ENCODE measurements around the gene COL13A1.

The COL13A1 gene

DNA sequence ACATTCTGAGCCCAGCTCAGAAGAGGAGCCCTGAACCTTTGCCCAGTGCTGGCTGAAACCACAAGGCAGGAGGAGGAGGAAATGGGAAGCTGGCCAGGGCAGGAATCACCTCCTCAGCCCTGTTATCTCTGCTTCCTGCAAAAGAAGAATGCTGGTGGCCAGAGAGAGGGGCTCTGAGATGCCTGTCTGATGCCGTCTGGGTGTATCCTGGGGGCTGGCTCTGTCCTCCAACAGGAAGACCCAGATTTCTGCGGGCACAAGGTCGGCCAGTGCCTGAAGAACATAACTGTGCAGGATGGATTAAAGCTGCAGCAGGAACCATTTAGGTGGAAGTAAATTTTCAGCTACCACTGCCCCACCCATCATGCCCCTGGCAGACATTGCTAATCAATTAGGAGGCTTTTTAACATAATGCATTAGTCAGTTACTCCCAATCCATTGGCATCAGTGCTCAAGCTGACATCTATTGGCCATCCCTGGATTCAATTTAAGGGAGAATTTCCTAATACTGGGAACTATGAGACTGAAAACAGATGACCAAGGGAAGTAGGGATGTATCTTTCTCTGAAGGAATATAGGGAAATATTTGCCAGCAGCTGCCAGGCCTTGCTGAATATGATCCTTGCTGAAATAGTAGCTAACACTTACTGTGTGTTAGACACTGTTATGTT is 67.7 kb downstream of the COL13A1 start:
- DNase-seq: no peak

DNA sequence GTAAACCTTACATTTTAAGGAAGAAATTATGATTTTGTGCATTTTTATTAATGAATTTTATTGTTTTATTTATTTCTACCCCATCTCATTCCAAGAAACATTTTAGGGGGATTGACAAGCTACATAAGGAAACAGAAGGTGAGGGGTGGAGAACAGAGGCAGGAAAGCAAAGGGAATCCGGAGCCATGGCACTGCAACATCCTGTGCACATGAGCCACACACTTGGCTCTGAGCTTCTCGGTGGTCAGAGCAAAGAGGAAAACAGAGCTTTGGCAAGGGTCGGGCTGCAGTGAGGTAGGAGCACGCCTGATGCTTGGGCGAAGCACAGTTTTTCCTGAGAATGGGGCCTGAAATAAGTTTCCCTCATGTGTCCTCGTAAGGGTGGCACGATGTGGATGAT is 68.9 kb downstream of the COL13A1 start:
- no peak for DNase-seq

DNA sequence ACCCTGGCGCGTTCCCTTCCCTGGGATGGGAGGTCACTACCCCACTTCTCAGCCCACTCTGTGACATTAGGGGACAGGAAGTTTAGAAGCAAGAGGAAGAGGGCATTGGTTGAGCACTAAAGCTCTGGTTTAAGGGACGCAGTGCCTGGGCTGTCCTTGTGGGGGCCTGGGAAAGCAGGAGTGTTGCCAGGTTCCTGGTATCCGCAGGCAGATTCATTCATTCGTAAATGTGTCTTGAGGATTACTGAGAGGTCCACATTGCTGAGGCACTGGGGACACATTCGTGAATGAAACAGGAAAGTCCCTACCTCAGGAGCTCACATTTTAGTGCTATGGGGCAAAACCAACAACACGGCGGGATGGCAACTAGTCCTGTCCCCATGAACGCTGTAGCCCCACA is 69.4 kb downstream of the COL13A1 start:
- DNase-seq: no peak

DNA sequence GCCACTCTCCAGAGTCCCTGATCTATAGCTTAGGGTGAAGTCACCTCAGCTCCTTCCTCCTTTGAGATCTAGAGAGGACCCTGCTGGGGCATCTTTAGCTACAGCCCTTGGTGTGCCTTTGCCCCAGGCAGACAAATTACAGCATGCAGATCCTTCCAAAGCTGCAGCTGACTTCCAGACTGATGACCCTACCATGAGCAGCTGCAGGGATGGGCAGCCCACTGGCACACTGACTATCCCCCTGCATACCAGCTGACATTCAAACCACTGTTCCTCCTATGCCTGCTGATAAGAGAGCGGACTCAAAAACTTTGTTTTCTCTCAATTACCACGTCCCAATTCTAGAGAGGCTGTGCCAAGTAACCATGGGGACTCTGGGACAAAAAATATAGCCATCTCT is 70.6 kb downstream of the COL13A1 start:
- DNase-seq: no peak

DNA sequence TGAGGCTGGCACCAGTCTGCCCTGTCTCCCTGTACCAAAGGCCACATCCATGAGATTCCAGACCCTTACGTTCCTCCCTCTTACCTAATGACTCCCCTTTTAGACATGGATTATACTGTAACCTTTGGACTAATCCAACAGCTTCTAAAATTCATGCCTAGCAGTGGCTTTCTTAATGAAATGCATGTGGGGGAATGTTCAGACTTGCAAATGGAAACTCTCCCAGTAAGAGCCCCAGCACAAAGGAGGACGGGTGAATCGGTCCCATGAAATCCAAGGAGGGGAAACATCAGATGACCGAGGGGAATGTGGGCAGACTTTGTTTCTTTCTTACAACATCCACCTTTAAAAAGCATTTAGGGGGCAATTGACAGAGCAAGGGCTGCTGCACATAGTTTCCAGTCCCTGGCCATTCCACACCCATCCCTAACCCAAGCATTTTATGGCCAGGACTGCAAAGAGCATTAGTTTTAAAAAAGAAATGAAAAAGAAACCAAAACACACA is 71.5 kb downstream of the COL13A1 start:
- no peak for DNase-seq

DNA sequence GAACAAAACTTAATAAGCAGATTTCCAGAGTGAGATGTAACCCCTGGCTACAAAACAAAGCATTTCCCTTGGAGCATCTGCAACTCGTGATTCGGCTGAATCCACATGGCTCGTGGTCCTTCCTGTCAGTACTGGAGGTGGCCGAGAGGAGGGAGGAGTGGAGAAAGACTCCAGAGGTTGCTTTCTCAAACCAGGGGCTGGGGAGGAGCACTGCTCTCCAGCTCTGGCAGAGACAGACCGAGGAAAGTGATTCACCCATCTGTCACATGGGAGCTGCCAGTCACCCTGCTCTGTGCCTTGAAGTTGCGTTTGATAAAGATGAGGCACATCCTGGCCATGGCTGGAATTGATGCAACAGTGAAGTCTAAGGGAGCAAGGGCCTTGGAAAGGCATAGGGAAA is 72.7 kb downstream of the COL13A1 start:
- no peak for DNase-seq

DNA sequence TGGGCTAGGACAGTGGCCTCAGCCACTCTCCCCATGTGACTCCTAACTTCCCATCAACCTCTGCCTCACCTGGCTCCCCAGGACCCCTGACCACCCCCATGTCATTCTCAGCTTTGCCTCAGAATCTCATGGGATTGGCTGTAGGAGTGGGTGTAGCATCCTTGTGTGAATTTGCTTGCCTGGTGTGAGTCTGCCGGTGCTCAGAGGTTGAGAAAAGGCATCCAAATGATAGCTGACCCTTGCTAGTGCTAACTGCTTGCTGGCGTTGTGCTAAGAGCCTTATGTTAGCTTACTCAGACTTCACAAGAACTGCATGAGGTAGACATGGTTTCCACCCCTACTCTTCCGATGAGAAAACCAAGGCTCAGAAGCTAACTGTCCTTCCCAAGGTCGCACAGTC is 74.2 kb downstream of the COL13A1 start:
- no peak for DNase-seq

DNA sequence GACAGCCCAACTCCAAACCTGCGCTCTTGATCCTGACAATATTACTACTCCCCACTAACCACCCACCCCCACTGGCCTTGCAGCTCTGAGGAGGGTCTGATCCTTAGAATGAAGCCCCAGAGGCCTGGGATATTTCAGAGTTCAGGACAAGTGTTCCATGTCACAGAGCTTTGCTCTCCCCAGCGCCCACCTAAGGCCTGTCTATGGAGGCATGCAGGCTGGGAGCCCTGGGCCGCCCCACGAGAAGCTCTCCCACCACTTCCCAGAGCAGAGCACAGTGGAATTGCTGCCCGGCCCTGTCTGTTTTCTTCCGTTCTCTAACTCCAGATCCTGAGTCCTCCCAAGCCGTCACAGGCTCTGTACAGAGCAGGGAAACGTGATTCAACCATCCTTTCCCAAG is 74.6 kb downstream of the COL13A1 start:
- no peak for DNase-seq

DNA sequence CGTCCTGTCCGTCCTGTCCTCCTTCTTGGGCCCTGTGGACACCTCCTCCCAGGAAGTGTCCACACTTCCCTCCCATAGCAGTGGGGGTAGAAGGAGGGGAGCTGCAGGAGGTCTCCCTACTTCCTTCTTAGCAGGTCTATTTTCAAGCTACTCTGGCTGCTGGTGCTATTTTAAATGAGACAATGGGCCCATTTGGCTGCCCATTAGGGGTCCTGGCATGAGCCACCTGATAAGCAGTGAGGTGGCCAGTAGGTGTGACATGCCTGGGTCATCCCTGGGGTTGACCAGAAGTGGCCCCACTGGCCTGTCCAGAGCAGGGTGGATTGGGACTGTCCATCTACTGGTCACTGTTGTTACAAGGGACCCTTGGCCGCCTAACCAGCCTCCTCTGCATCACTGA is 75.2 kb downstream of the COL13A1 start:
- no peak for DNase-seq

DNA sequence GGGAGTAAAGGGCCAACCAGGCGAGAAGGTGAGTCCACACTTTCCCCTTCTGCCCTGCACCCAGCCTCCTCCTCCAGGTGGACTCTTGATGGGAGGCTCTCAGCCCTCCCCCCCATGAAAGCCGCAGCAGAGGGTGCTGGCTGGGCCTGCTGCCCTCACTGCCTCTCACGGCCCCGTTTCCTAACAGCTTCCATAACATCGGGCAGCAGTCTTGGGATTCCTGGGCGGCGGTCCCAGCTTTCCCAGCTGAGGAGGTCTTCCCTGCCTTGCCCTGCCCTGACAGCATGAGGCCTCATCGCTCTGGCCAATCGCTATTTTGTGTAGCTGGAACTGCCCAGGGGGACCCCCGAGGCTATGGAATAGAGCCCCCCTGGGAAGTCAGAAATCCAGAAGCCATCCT is 76.3 kb downstream of the COL13A1 start:
- no peak for DNase-seq

DNA sequence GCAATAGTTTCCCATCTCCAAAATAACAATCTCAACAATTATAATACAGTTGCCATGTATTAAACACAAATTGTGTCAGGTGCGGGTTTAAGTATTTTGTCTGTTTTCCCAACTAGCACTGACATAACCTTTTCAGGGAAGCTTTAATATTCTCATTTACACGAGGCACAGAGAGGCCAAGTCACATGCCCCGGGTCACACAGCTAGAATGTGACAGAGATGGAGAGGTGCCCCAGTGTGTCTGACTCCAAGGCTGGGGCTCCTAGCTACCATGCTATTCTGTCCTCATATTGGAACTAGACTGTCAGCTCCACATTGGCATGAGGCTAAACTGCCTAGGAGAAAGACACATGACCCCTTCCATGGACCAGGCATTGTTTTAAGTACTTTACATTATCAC is 77.2 kb downstream of the COL13A1 start:
- no peak for DNase-seq

DNA sequence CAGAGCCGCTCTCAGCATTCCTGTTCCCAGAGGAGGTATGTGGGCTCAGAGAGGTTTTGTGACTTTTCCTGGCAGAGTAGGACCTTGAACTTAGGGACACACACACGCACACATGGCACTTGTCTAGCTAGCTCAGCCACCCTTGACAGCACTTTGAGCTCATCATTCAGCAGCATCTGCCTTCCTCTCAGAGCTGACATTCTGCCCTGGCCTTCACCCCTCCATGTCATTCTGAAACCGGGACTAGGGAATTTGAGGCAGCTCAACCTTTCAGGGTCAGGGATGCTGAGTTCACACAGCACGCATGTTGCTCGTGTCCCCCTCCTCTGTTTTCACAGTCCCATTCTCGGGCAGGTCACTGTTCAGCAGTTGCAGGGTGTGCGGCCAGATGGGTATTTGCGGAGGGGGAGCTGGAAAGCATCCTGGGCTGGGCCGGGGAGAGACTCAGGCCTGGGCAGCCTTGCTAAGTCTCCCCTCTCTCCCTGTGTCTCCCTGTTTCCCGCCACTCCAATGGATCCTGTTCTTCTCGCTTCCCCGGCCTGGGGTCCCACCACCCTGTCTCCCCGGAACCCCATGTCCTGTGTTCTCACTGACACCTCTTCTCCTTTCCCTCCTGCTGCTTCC is 78.0 kb downstream of the COL13A1 start:
- no peak for DNase-seq

DNA sequence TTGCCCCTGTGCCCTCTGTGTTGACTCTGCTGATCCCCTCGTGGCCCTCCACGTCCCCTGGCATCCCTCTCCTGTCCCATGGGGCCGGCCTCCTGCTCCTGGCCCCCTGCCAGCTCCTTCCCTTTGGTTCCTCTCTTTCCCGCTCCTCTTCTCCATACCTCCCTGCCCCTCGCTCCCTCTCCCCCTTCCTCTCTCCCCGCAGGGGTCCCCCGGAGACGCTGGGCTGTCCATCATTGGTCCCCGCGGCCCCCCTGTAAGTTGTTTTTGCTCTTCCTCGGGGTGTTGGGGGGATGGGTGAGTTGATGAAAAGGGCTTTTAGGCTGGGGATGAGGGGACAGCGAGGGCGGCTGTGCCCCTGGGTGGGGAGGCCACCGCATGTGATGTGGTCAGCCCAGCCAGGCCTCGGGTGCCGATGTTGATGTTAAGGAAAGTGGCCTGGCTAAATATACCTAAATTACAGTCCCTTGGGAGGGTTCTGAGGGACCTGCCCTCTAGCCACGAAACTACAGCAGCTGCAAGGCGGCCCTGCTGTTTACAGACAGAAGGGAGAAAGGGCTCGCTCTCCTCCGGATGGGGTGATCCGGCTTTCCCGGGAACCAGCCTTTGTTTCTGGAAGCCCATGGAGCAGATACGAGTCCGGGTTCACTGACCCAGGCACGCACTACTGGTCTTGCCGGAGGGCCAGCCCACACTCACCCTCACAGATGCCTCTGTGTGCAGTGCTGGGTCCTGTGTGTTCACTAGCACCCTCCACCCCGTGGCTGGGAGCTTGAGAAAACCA is 78.8 kb downstream of the COL13A1 start:
- no peak for DNase-seq

DNA sequence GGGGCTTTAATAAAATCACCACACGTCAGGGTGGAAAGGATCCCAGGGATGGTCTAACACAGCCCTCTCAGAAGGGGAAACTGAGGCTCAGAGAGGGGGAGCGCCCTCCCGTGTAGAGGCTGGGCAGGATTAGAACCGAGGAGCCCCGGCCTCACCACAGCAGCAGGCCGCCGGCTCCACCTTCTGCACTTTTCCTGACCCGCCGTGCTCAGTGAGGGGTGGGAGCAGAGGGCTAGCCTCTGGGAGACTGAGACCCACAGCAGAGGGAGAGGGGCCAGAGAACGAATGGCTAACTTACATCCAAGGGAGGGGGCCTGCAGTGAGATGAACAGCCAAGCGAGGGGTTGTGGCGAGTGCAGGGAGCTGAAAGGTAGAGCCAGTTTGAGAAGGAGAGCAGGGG is 79.5 kb downstream of the COL13A1 start:
- no peak for DNase-seq

DNA sequence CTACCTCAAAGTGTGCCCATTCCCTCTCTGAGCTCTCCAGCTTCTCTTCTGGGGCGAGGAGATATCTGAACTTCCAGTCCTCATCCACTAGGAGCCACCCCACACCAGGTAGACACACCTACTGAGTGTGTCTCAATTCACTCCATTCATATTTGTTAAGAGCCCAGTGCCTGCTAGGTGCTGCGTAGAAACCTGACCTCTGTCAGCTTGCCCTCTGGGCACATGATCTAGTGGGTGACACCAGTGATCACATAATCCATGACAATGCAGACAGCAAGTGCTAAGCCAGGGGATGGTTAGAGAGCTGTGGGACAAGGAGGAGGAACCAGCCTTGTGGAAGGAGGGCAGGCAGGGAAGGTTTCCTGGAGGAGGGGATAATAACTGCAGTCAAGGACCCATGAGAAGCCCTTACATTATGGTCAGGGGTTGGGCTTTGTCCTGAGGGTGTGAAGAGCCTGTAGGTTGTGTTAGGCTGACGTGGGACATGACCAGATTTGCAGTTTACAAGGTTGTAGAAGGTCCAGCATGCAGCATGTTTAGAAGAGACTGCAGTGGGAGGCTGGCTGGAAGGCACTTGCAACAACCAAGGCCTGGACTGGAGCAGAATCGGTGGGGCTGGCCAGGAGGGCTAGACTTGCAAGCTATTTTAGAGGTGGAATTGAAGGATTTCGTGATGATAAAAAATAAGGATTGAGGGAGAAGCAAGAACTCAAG is 81.8 kb downstream of the COL13A1 start:
- DNase-seq: no peak

DNA sequence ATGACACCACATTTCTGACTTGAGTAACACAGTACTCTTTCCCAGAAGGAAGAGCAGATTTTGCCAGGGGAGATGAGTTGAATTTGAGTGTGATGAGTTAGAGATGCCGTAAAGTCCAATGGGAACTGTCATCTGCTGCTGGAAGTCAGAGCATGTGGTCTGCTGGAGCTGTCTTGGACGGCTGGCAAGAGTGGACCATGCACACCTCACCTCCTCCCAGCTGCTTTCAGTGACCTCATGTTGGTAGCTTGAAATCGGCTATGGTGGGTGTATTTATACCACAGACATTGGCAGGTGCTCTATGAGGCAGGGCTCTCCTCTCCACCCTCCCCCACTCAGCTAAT is 82.3 kb downstream of the COL13A1 start:
- DNase-seq: no peak

DNA sequence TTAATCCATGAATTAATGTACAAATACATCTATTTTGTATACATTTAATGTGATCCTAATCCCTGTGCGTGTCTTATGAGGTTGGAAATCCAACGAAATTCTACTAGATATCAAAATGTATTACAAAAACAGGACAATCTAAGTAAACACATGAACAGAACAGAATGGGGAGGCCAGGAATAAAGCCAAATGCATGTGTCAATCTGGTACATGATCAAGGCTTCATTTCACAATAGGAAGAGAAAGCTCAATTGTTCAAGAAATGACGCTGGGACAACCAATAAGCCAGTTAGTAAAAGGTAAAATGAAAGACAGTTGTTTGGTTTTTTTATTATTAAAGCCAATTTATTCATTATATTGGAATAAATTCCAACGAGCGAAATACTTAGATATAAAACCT is 83.0 kb downstream of the COL13A1 start:
- DNase-seq: no peak

DNA sequence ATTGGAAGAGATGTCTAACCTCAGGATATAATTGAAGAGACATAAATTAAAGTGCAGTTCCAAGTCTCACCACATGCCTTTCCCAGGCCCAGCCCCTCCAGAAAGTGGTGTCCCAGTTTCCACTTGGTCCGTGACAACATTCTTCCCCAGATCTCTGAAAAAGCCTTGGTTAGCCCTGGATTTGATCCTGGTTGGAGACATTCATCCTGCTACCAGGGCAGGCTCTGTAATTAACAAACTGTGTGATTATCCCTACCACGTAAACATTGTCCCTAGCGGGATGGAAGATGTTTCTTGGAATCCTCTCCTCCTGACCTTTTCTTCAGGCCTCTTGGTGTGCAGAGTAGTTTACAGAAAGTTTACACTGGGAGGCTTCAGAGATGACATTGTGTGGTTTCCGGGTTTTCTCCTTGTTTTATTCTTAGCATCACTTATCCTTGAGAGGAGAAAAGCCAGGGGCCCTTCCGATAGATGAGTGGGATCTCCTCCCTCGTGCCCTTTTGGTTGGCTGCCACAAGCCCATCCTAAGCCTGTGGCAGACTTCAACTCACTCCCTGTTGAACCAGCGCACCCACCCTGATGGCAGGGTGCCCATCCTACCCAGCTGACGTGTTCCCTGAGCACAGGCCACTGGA is 83.8 kb downstream of the COL13A1 start:
- DNase-seq: no peak

DNA sequence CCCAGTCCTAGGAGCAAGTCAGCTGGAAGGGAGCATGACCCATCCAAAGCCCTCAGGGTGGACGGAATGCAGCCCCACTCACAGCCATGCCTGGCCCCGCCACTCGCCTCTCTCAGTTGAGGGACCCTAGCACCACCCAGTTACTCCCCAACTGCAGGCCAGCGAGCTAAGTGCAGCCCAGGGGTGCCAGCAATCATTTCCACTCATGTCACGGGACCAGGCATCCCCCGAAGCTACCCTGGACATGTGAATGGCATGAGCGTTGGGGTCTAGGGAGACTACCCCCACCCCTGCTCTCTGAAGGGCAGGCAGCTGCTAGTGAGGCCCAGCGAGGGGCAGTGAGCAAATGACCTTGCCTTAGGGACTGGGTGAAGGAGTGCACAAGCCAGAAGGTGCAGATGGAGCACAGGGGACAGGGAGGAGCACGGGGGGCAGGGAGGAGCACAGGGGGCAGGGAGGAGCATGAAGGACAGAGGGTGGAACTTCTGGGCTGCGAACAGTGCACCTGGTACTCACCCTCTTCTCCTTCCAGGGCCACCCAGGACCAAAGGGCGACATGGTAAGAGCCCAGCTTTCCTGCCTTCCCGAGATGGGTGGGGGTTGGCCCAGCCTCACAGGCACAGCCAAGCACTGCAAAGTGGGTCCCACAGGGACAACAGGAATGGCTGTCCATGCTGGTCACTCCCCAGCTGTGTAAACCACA is 87.3 kb downstream of the COL13A1 start:
- no peak for DNase-seq

DNA sequence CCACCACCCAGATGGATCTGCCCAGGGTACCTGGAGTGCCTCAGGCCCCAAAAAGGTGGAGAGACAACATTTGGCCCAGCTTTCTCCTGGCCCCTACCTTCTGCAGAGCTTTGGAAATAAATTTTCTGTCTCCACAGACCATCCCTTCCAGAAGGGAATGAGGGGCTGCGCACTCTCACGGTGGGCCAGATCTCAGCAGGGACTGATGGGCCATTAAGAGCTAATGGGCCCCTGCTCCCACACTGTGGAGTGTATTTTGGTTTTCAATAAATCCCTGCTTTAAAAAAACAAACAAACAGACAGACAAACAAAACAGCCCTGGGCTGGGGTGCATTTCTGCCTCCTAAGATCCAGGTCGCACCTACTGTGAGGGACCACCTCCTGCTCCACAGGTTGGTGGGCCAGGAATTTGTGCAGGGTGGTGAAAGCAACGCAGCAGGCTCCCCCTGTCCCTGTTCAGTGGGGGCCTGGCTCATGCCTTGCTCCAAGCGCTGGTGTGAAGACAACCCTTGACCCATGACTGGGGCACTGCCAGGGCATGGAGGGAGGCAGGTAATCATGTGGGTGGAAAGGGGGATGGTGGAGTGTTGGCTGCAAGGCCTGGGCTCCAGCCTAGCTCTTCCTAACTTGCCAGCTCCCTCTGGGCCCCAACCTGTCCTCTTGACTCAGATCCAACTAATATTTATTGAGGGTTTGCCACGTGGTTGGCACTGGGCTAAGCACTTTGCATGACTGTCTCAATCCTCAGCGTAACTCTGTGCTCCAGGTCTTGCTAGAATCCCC is 88.5 kb downstream of the COL13A1 start:
- no peak for DNase-seq

DNA sequence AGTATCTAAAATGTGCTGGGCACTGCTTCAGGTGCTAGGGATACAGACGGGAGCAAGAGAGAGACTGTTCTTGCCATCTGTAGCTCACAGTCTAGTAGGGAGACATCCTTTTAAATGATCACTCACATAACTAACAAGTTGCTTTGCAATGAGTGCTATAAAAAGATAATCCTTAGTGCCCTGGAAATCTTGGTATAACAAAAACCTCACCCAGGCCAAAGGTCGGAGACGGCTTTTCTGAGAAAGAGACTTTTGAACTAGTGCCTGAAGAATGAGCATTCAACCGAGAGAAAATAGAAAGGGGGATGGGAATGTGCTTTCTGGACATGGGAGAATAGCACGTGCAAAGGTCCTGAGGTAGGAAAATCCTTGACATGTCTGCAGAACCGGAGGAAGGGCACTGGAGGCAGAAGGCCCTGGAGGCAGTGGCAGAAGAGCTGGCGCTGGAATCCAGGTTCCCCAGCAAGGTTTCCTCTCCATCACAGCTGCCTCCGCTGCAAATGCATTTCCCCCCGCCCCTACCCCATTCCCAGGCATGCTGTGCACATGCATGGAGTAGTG is 89.4 kb downstream of the COL13A1 start:
- DNase-seq: no peak
